PC-3 (cell line): ENCODE data around the gene DTNB.

ENCODE experiments used
- EZH2 ChIP-seq: fragments of 300-600 bp; sonication (generic); IDR thresholded peaks from one replicate; pipeline ENCODE4 v1.6.1; 2017; ENCODE audit warnings: antibody characterized with exemption, mild to moderate bottlenecking, low read length; ENCODE audit not compliant: unreplicated experiment
- EZH2phosphoT487 ChIP-seq: fragments of 300-600 bp; sonication (generic); IDR thresholded peaks from 2 replicates; pipeline ENCODE4 v1.6.1; 2018; ENCODE audit warnings: mild to moderate bottlenecking, antibody characterized with exemption, low read length, borderline replicate concordance
- TF ChIP-seq, protein P1 (sequence below): fragments of 300-600 bp; sonication (generic); conservative IDR thresholded peaks from 2 replicates; pipeline ENCODE4 v1.5.1; 2017; ENCODE audit warnings: antibody characterized with exemption, low read depth, mild to moderate bottlenecking, low read length

DNA sequence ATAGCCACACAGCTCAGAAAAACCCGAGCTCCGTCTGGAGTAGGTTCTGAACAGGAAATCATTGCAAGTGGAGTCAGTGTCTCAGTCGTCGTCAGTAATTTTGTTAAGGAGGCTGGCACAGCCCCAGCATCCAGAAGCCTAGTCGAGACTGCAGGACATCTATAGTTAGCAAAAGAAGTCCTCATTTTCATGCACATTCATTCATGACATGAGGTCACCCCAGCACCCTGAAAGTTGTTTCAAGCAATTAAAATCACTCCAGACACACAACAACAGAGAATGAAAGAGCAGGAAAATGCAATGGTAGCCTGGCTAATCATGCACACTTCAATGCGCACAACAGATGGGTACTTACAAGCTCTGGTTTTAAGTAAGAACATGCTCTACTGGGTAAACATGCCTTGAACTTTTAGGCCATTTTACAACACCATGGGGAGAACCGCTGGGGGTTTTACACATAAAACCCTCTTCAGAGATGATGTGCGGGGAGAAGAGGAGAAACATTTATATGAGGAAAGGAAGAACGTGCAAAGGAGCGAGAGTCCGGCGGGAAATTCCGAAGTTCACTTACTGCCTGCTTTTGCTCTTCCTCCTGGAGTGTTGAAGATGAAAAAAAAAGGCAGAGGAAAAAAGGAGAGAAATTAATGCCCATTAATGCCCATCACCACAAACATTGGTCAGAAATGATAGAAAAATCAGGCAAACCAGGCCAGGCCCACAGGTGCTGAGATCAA is 254.3 kb downstream of the DTNB start:
- TF ChIP-seq, protein P1, sequence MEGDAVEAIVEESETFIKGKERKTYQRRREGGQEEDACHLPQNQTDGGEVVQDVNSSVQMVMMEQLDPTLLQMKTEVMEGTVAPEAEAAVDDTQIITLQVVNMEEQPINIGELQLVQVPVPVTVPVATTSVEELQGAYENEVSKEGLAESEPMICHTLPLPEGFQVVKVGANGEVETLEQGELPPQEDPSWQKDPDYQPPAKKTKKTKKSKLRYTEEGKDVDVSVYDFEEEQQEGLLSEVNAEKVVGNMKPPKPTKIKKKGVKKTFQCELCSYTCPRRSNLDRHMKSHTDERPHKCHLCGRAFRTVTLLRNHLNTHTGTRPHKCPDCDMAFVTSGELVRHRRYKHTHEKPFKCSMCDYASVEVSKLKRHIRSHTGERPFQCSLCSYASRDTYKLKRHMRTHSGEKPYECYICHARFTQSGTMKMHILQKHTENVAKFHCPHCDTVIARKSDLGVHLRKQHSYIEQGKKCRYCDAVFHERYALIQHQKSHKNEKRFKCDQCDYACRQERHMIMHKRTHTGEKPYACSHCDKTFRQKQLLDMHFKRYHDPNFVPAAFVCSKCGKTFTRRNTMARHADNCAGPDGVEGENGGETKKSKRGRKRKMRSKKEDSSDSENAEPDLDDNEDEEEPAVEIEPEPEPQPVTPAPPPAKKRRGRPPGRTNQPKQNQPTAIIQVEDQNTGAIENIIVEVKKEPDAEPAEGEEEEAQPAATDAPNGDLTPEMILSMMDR: no peak
- TF ChIP-seq EZH2 (no peak), EZH2phosphoT487 (no peak)
